GM12878 (cell line): ENCODE data around the gene BIK. TPM values are rescaled to one million over a fixed set of nuclear protein-coding genes. Genes with fewer than 3 reads are reported as not detected.

Experiments used
- ASH2L ChIP-seq: fragments of 300-600, 200-600 bp; sonication (generic); IDR thresholded peaks from 2 replicates; pipeline ENCODE4 v1.6.1; 2017; ENCODE audit warnings: low read depth, mild to moderate bottlenecking, borderline replicate concordance
- BCL11A ChIP-seq: IDR thresholded peaks from 2 replicates; pipeline ENCODE4 v1.6.1; 2011; ENCODE audit warnings: low read depth, low read length
- BHLHE40 ChIP-seq, 2 experiments: fragments of 450-650 bp in 1 of 2; IDR thresholded peaks; 2 replicates each; pipeline ENCODE4 v1.6.1; 2011 to 2017; ENCODE audit warnings: low read depth in 2 of 2, borderline replicate concordance in 1 of 2, improper control_type of control experiment in 1 of 2, low read length in 1 of 2, mild to moderate bottlenecking in 1 of 2
- IRF4 ChIP-seq: IDR thresholded peaks from 2 replicates; pipeline ENCODE4 v1.6.1; 2011; ENCODE audit warnings: low read depth, low read length
- POLR2A ChIP-seq: IDR thresholded peaks from 2 replicates; pipeline ENCODE4 v1.6.1; 2011; ENCODE audit warnings: low read depth, mild to moderate bottlenecking, low read length
- PRDM15 ChIP-seq: fragments of 450-650 bp; formaldehyde crosslinking; IDR thresholded peaks from 2 replicates; pipeline ENCODE4 v1.4.0; 2020; ENCODE audit warnings: mild to moderate bottlenecking, moderate library complexity
- TARDBP ChIP-seq: IDR thresholded peaks from 2 replicates; pipeline ENCODE4 v1.6.1; 2016; ENCODE audit warnings: borderline replicate concordance
- WRNIP1 ChIP-seq: IDR thresholded peaks from 2 replicates; pipeline ENCODE4 v1.6.1; 2011; ENCODE audit warnings: low read depth, low read length, improper control_type of control experiment, borderline replicate concordance
- polyA plus RNA-seq, 11 experiments: library from polyadenylated mRNA; depleted of rRNA in 4 of 11; unstranded in 6 of 11; stranded (reverse) in 5 of 11; fragments of >200 nt; fragmentation: Nextera tagmentation in 4 of 11; fragmentation: Illumina TruSeq in 1 of 11; extraction: Ambion mirVana in 4 of 11; extraction: Trizol in 1 of 11; gene quantifications; 1 replicate in 1 of 11; 2 replicates in 10 of 11; pipeline versions ENCODE4 v1.2.1 to v1.2.3, GENCODE V29; 2011 to 2016; ENCODE audit warnings: inconsistent platforms in 2 of 11, missing spikeins in 2 of 11, low read depth in 1 of 11
- total RNA-seq, 4 experiments: library from RNA; depleted of rRNA in 3 of 4; stranded (reverse); fragments of >200 nt in 3 of 4; fragmentation: Illumina TruSeq in 1 of 4; extraction: Trizol in 1 of 4; gene quantifications; 2 replicates each; pipeline versions ENCODE4 v1.2.1 to v1.2.3, GENCODE V29; 2013 to 2021
- TF ChIP-seq, protein P1 (sequence below): fragments of 450-650 bp; IDR thresholded peaks from 2 replicates; pipeline ENCODE4 v1.6.1; 2016; ENCODE audit warnings: mild to moderate bottlenecking

Gene BIK
- total and polyA plus RNA-seq, 10 of the 15 experiments (the other 5 are each of a cell fraction or from before 2014, with no cell fraction given) = 0.33 to 9.8 (median 3.9) TPM

DNA sequence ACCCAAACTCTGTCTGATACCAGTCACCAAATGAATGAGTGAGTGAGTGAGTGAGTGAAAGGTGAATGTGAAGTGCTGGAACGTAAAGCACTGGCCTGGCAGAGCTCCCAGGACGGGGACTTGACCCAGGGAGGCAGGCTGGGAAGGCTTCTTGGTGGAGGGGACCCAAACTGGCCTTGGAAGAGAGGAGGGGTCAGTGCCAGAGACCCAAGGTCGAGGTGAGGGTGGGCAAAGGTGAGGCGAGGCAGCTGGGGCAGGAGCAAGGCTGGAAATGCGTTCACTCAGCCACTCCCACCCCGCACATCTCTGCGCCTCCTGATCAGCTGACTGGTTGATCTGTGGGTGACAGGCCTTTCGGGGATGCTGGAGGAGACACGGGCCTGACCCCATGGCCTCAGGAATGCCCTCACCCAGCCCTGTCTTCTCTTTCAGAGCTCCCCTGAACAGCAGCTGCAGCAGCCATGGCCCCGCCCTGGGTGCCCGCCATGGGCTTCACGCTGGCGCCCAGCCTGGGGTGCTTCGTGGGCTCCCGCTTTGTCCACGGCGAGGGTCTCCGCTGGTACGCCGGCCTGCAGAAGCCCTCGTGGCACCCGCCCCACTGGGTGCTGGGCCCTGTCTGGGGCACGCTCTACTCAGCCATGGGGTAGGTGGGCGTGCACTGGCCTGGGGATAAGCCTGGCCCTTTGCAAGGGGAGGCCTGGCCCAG lies 48.4 kb downstream of the BIK start (continued):
- TF ChIP-seq BHLHE40 (IDR thresholded peaks at IDR 0.05; ENCODE audit: borderline replicate concordance in 1 of 2, low read depth in 2 of 2, low read length in 1 of 2) = no peak
- no peak for TF ChIP-seq WRNIP1
- TF ChIP-seq BCL11A = no peak
- TF ChIP-seq IRF4 = no peak
- no peak for TF ChIP-seq TARDBP
- TF ChIP-seq PRDM15 (CRISPR knock-in tag) = no peak
- TF ChIP-seq, protein P1, sequence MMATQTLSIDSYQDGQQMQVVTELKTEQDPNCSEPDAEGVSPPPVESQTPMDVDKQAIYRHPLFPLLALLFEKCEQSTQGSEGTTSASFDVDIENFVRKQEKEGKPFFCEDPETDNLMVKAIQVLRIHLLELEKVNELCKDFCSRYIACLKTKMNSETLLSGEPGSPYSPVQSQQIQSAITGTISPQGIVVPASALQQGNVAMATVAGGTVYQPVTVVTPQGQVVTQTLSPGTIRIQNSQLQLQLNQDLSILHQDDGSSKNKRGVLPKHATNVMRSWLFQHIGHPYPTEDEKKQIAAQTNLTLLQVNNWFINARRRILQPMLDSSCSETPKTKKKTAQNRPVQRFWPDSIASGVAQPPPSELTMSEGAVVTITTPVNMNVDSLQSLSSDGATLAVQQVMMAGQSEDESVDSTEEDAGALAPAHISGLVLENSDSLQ = no peak
- no peak for TF ChIP-seq POLR2A
- TF ChIP-seq ASH2L = no peak
- TF ChIP-seq, all 136 proteins: peak for 0
